SK-N-MC (cell line): Measurements from ENCODE around the gene SEC31B.

Source experiments
- FOXP2 ChIP-seq: optimal IDR thresholded peaks from 2 replicates; pipeline ENCODE3; 2011; ENCODE audit warnings: mild to moderate bottlenecking, moderate library complexity; ENCODE audit not compliant: insufficient read depth; ENCODE audit errors: extremely low read length, control extremely low read depth
- POLR2AphosphoS5 ChIP-seq: IDR thresholded peaks from 2 replicates; pipeline ENCODE4 v1.6.1; 2012; ENCODE audit warnings: mild to moderate bottlenecking, low read depth, low read length, borderline replicate concordance

GRCh38 chr10:100522945-100523344, 3.3 kb upstream of the SEC31B start:
- TF ChIP-seq FOXP2 (no peak), POLR2AphosphoS5 (no peak)
